Lower lobe of right lung (tissue), 2 donors: ENCODE measurements around the gene ACCSL. TPM values are rescaled to one million over a fixed set of nuclear protein-coding genes. Genes with fewer than 3 reads are reported as not detected.

ENCODE experiments used
- ATAC-seq, 2 donors: fragments of 200-7000 bp; cut with Tn5 transposase; one replicate each; pipeline ENCODE4 v1.9.1; 2020 to 2022; ENCODE audit warnings: mild to moderate bottlenecking in 2 of 2, moderate library complexity in 2 of 2
- DNase-seq: peaks from one replicate; pipeline ENCODE4 v3.0.0-alpha.2; 2020
- H3K27ac ChIP-seq: fragments of 200-600 bp; one replicate; pipeline ENCODE4 v1.8.0; 2022
- H3K27me3 ChIP-seq: fragments of 200-600 bp; one replicate; pipeline ENCODE4 v1.8.0; 2022; ENCODE audit warnings: low read depth
- H3K36me3 ChIP-seq: fragments of 200-600 bp; one replicate; pipeline ENCODE4 v1.8.0; 2022; ENCODE audit warnings: mild to moderate bottlenecking
- H3K4me1 ChIP-seq: fragments of 200-600 bp; one replicate; pipeline ENCODE4 v1.8.0; 2022
- H3K4me3 ChIP-seq: fragments of 200-600 bp; one replicate; pipeline ENCODE4 v1.8.0; 2022; ENCODE audit warnings: mild to moderate bottlenecking
- H3K9me3 ChIP-seq: fragments of 200-600 bp; one replicate; pipeline ENCODE4 v1.8.0; 2022
- intact Hi-C: fragments of 100-400 bp; cut with DNase I; formaldehyde crosslinking; loops from one replicate; pipeline ENCODE4 v1.11.0; 2022
- total RNA-seq: library from RNA; stranded (reverse); fragmentation: NEBNext Ultra II Directional; extraction: Animal tissue kit (Norgen Biotek cat#: 25700); gene quantifications from one replicate; pipeline ENCODE4 v1.2.1, GENCODE V29; 2021
- TF ChIP-seq, protein P1 (sequence below): fragments of 200-600 bp; IDR thresholded peaks from one replicate; pipeline ENCODE4 v1.8.0; 2022; ENCODE audit warnings: antibody characterized with exemption, mild to moderate bottlenecking
- donor health status: DM: no; HTN: yes; CAD: no; lungs with severe emphysema.

ACCSL gene
- total RNA-seq, 1 donor from 2014 or later: not detected

DNA sequence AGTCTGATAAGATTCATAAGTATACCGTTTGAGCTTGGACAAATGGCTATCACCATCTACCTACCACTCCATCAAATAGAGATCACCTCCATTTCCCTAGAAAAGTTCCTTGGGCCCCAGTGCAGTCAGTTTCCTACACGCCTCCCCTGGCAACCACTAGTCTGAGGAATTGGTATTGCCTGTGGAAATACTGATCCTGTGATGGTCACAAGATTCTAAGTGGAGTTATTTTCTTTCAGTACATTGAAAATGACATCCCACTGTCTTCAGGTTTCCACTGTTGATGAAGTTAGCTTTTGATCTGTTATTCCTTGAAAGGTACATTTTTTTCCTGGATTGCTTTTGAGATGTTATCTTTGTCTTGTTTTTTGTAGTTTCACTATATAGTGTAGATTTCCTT lies 4.6 kb upstream of the ACCSL start:
- H3K4me1 ChIP-seq: no peaks in the 10 kb centered on the region
- H3K4me3 ChIP-seq: no peak overlapping the region
- ATAC-seq: no peak
- TF ChIP-seq, protein P1, sequence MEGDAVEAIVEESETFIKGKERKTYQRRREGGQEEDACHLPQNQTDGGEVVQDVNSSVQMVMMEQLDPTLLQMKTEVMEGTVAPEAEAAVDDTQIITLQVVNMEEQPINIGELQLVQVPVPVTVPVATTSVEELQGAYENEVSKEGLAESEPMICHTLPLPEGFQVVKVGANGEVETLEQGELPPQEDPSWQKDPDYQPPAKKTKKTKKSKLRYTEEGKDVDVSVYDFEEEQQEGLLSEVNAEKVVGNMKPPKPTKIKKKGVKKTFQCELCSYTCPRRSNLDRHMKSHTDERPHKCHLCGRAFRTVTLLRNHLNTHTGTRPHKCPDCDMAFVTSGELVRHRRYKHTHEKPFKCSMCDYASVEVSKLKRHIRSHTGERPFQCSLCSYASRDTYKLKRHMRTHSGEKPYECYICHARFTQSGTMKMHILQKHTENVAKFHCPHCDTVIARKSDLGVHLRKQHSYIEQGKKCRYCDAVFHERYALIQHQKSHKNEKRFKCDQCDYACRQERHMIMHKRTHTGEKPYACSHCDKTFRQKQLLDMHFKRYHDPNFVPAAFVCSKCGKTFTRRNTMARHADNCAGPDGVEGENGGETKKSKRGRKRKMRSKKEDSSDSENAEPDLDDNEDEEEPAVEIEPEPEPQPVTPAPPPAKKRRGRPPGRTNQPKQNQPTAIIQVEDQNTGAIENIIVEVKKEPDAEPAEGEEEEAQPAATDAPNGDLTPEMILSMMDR: no peak
- H3K27me3 ChIP-seq: no peaks in the 10 kb centered on the region
- no peak overlapping the region for H3K27ac ChIP-seq
- peaks cover 9% of the 10 kb centered on the region for H3K9me3 ChIP-seq
- no peaks in the 10 kb centered on the region for H3K36me3 ChIP-seq
- no peak for DNase-seq
- intact Hi-C loops: no loop called here

DNA sequence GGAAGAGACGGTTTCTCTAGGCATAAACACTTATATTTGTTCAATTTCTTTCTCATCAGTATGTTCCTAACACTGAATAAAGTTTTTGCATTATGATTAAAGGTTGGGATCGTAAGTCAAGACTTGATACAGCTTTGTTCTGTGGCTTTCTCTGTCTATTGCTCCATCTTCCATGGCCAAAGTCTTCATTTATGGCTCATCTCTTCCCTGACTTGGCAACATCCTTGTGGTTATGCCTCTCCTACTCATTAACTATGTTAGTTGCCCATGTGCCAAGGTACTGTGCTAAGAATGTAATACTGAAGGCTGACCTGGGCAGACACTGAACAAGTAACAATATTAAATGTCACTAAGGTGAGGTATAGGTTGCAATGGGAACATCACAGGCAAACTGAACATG lies 1.6 kb upstream of the ACCSL start:
- TF ChIP-seq, protein P1: no peak
- Histone ChIP-seq H3K9me3 (peaks cover 4% of the 10 kb centered on the region), H3K4me1 (no peaks in the 10 kb centered on the region), H3K27me3 (no peaks in the 10 kb centered on the region), H3K27ac (no peak overlapping the region), H3K4me3 (no peak overlapping the region), H3K36me3 (no peaks in the 10 kb centered on the region)
- ATAC-seq: no peak
- no peak for DNase-seq
- intact Hi-C loops: no loop called here

DNA sequence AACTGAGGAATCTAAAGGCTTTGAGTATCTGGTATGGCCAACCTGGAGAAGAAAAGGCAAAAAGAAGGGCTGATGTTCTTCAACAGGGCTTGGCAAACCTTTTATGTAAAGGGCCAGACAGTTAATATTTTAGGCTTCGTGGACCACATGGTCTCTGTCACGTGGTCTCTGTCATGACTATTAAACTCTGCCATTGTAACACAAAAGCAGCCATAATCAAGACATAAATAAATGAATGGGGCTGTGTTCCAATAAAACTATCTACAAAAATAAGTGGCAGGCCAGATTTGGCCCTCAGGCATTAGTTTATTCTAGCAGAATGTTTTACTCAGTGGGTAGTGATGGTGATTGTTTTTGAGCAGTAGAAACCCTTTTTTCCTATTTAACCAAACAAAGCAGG lies 483 bp upstream of the ACCSL start:
- DNase-seq (no peak), ATAC-seq (no peak)
- intact Hi-C loops: no loop called here
- Histone ChIP-seq H3K9me3 (no peaks in the 10 kb centered on the region), H3K27me3 (no peaks in the 10 kb centered on the region), H3K36me3 (no peaks in the 10 kb centered on the region), H3K27ac (no peak overlapping the region), H3K4me1 (no peaks in the 10 kb centered on the region), H3K4me3 (no peak overlapping the region)
- TF ChIP-seq, protein P1: no peak

DNA sequence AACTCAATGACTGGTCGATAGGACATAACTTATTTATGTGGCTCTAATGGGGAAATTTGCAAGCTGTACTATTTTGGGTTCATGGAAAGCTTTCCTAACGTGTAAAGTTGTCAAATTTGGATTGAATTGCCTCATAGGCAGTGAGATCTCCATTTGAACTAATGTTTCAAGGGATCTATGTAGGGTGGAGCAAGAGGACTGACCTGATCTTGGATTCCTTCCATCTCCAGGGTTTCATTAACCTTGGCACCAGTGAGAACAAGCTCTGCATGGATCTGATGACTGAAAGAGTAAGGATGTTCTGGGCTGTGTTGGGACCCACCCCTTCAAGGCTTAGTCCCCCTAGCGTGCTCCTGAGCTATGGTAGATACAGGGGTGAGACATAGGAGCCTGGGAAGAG lies 2.1 kb downstream of the ACCSL start:
- Histone ChIP-seq H3K4me1 (no peaks in the 10 kb centered on the region), H3K9me3 (no peaks in the 10 kb centered on the region), H3K27ac (no peak overlapping the region), H3K27me3 (no peaks in the 10 kb centered on the region), H3K4me3 (no peak overlapping the region), H3K36me3 (no peaks in the 10 kb centered on the region)
- ATAC-seq (no peak), DNase-seq (no peak)
- intact Hi-C loops: no loop called here
- TF ChIP-seq, protein P1: no peak

DNA sequence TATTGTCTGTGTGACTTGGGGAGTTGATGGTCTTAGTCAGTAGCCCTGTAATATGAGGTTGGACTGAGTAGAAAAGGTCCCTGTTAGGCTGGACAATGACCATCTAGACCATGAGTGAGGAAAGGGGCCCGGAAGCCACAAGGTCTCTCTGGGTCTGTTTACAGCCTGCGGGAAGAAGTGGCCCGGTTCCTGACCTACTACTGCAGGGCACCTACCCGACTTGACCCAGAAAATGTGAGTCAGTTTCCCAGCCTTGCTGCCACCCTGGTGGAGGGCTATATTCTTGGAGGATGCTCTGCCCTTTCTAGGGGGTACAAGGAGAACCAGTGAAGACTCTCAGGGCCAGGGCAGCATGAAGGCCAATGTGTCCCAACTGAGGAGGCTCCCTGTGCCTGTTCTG lies 3.4 kb downstream of the ACCSL start:
- no peaks in the 10 kb centered on the region for H3K9me3 ChIP-seq
- no peak for DNase-seq
- no peak for ATAC-seq
- intact Hi-C loops: no loop called here
- H3K27ac ChIP-seq: no peak overlapping the region
- H3K4me3 ChIP-seq: no peak overlapping the region
- TF ChIP-seq, protein P1: no peak
- no peaks in the 10 kb centered on the region for H3K36me3 ChIP-seq
- no peaks in the 10 kb centered on the region for H3K27me3 ChIP-seq
- no peaks in the 10 kb centered on the region for H3K4me1 ChIP-seq

DNA sequence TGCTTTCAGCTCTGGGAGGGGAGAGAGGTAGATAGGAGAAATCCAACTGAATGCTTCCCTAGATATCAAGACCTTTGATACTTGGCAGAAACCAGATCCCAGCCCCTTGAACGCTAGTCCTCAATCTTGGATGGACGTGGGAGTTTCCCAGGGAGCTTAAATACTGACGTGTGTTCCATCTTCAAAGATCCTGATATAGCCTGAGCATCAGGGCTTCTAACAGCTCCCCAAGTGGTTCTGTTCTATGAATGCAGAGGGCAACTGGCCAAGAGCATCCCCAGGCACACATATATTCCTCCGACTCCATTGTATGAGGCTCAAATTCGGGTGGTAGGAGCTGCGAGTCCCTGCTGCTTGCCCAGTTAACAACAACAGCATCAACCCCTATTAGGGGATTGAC lies 9.6 kb downstream of the ACCSL start:
- ATAC-seq: no peak
- H3K9me3 ChIP-seq: no peaks in the 10 kb centered on the region
- intact Hi-C loops: no loop called here
- H3K4me3 ChIP-seq: no peak overlapping the region
- H3K4me1 ChIP-seq: no peaks in the 10 kb centered on the region
- DNase-seq: no peak
- no peak overlapping the region for H3K27ac ChIP-seq
- no peaks in the 10 kb centered on the region for H3K36me3 ChIP-seq
- no peaks in the 10 kb centered on the region for H3K27me3 ChIP-seq
- TF ChIP-seq, protein P1: no peak
